IMR-90 (cell line): ENCODE results near the gene UPK3A. TPM values are rescaled to one million over a fixed set of nuclear protein-coding genes. Genes with fewer than 3 reads are reported as not detected.

Experiments used
- ATAC-seq: fragments of 200-7000 bp; cut with Tn5 transposase; 2 replicates; pipeline ENCODE4 v1.9.1; 2020; ENCODE audit warnings: low read depth, mild to moderate bottlenecking, moderate library complexity
- BruUV-seq: library from RNA; stranded (reverse); fragments of 400-500 nt; replicated peaks from 2 replicates; lab custom pipeline; 2021; lab: Mats Ljungman, UMichigan
- CTCF ChIA-PET: fragments of 300-600 bp; formaldehyde crosslinking; extraction: SDS; loops from one replicate; lab custom pipeline; 2021; ENCODE audit warnings: antibody characterized with exemption; lab: Yijun Ruan, JAX
- POLR2A ChIA-PET: fragments of 300-600 bp; sonication (Branson Sonifier 250); formaldehyde crosslinking; loops from one replicate; lab custom pipeline; 2022; ENCODE audit warnings: antibody characterized with exemption; ENCODE audit not compliant: unreplicated experiment; lab: Charles Lee
- DNase-seq: peaks from one replicate; pipeline ENCODE4 v3.0.0; 2013
- H2AFZ ChIP-seq: replicated peaks from 2 replicates; pipeline ENCODE3; 2013; ENCODE audit warnings: low read length, mild to moderate bottlenecking; ENCODE audit not compliant: poor library complexity
- H2AK5ac ChIP-seq: 2 replicates; pipeline ENCODE4 v1.6.1; 2013; ENCODE audit warnings: low read depth, low read length, inconsistent platforms
- H2AK9ac ChIP-seq: replicated peaks from 2 replicates; pipeline ENCODE3; 2013; ENCODE audit warnings: mild to moderate bottlenecking, low read depth, low read length, moderate library complexity; ENCODE audit not compliant: poor library complexity
- H2BK120ac ChIP-seq: 2 replicates; pipeline ENCODE4 v1.6.1; 2013; ENCODE audit warnings: low read depth, low read length, inconsistent platforms
- H2BK15ac ChIP-seq: 3 replicates; pipeline ENCODE4 v1.6.1; 2013; ENCODE audit warnings: low read depth, low read length, inconsistent platforms
- H2BK20ac ChIP-seq: 2 replicates; pipeline ENCODE4 v1.6.1; 2013; ENCODE audit warnings: low read depth, mild to moderate bottlenecking, inconsistent platforms, low read length, moderate library complexity
- H2BK5ac ChIP-seq: 2 replicates; pipeline ENCODE4 v1.6.1; 2013; ENCODE audit warnings: mild to moderate bottlenecking, low read depth, low read length, inconsistent platforms; ENCODE audit not compliant: poor library complexity, severe bottlenecking
- H3K14ac ChIP-seq: replicated peaks from 2 replicates; pipeline ENCODE4 v1.6.1; 2013; ENCODE audit warnings: low read depth, low read length, inconsistent platforms
- H3K18ac ChIP-seq: 2 replicates; pipeline ENCODE4 v1.6.1; 2013; ENCODE audit warnings: low read depth, low read length, control low read depth
- H3K23ac ChIP-seq: 2 replicates; pipeline ENCODE4 v1.6.1; 2013; ENCODE audit warnings: low read depth, low read length, inconsistent platforms
- H3K27ac ChIP-seq: 2 replicates; pipeline ENCODE4 v1.5.1; 2013; ENCODE audit warnings: mild to moderate bottlenecking, control low read depth, low read length; ENCODE audit not compliant: insufficient read depth
- H3K27me3 ChIP-seq: 2 replicates; pipeline ENCODE4 v1.6.1; 2013; ENCODE audit warnings: low read length; ENCODE audit not compliant: control insufficient read depth, insufficient read depth
- H3K36me3 ChIP-seq: 2 replicates; pipeline ENCODE4 v1.6.1; 2013; ENCODE audit warnings: low read length, mixed read lengths; ENCODE audit not compliant: control insufficient read depth, insufficient read depth
- H3K4ac ChIP-seq: 2 replicates; pipeline ENCODE4 v1.6.1; 2013; ENCODE audit warnings: low read depth, low read length, inconsistent platforms
- H3K4me1 ChIP-seq: 2 replicates; pipeline ENCODE4 v1.6.1; 2013; ENCODE audit warnings: low read length, mixed read lengths; ENCODE audit not compliant: control insufficient read depth, insufficient read depth
- H3K4me2 ChIP-seq: 2 replicates; pipeline ENCODE4 v1.6.1; 2013; ENCODE audit warnings: low read depth, mild to moderate bottlenecking, control low read depth, low read length, moderate library complexity
- H3K4me3 ChIP-seq: 2 replicates; pipeline ENCODE4 v1.5.1; 2013; ENCODE audit warnings: low read depth, mild to moderate bottlenecking, control low read depth, low read length, moderate library complexity; ENCODE audit not compliant: insufficient read depth
- H3K56ac ChIP-seq: 2 replicates; pipeline ENCODE4 v1.6.1; 2013; ENCODE audit warnings: low read length, inconsistent platforms; ENCODE audit not compliant: insufficient read depth; ENCODE audit errors: extremely low read depth
- H3K79me1 ChIP-seq, 2 experiments: 2 replicates each; pipeline ENCODE4 v1.6.1; 2013; ENCODE audit warnings: low read length in 2 of 2, inconsistent platforms in 1 of 2, low read depth in 1 of 2
- H3K9ac ChIP-seq: 2 replicates; pipeline ENCODE4 v1.6.1; 2013; ENCODE audit warnings: low read depth, low read length, control low read depth
- H3K9me1 ChIP-seq: 2 replicates; pipeline ENCODE4 v1.6.1; 2013; ENCODE audit warnings: low read length, inconsistent platforms; ENCODE audit not compliant: insufficient read depth
- H3K9me3 ChIP-seq: 2 replicates; pipeline ENCODE4 v1.6.1; 2013; ENCODE audit warnings: low read length; ENCODE audit not compliant: control insufficient read depth, insufficient read depth
- H4K20me1 ChIP-seq: 2 replicates; pipeline ENCODE4 v1.6.1; 2013; ENCODE audit warnings: low read length, inconsistent platforms; ENCODE audit not compliant: insufficient read depth
- H4K5ac ChIP-seq: 2 replicates; pipeline ENCODE4 v1.6.1; 2013; ENCODE audit warnings: mild to moderate bottlenecking, low read depth, low read length, control low read depth
- H4K8ac ChIP-seq, 2 experiments: 2 replicates each; pipeline ENCODE4 v1.6.1; 2013; ENCODE audit warnings: low read depth in 2 of 2, low read length in 2 of 2, control low read depth in 1 of 2, inconsistent platforms in 1 of 2
- H4K91ac ChIP-seq: 2 replicates; pipeline ENCODE4 v1.6.1; 2013; ENCODE audit warnings: low read depth, low read length, inconsistent platforms; ENCODE audit not compliant: insufficient read depth
- CHD1 ChIP-seq: IDR thresholded peaks from 2 replicates; pipeline ENCODE4 v1.6.1; 2012; ENCODE audit warnings: low read depth, low read length, improper control_type of control experiment
- POLR2A ChIP-seq: IDR thresholded peaks from 2 replicates; pipeline ENCODE4 v1.6.1; 2012; ENCODE audit warnings: mild to moderate bottlenecking, low read depth, low read length
- RCOR1 ChIP-seq: IDR thresholded peaks from 2 replicates; pipeline ENCODE4 v1.6.1; 2012; ENCODE audit warnings: mild to moderate bottlenecking, low read length, improper control_type of control experiment; ENCODE audit not compliant: insufficient replicate concordance
- WGBS, 2 experiments: methylation state at CpG; one replicate each; pipeline versions ENCODE4 v1.1.5 to v1.1.7; 2013; ENCODE audit warnings: missing lambda C conversion rate in 2 of 2; ENCODE audit not compliant: insufficient read length in 1 of 2; ENCODE audit errors: extremely low coverage in 2 of 2; 5-methylcytosine and 5-hydroxymethylcytosine counted together
- dilution Hi-C: fragments of 300-500 bp; cut with HindIII; formaldehyde crosslinking; loops from one replicate; pipeline ENCODE4 v1.14.3; 2018; ENCODE audit warnings: low sequenced_read_pairs; ENCODE audit not compliant: unreplicated experiment
- in situ Hi-C: fragments of 300-500 bp; cut with MboI; formaldehyde crosslinking; loops from 3 replicates; pipeline ENCODE4 v1.14.3; 2019; ENCODE audit warnings: low sequenced_read_pairs, inconsistent platforms, mixed read lengths
- intact Hi-C: fragments of 100-400 bp; cut with micrococcal nuclease; formaldehyde crosslinking; loops from 2 replicates; pipeline ENCODE4 v1.10.0; 2022
- polyA plus RNA-seq, 3 experiments: library from polyadenylated mRNA; depleted of rRNA; stranded (reverse); fragments of >200 nt; gene quantifications; 2 replicates each; pipeline ENCODE4 v1.2.3, GENCODE V29; 2012; ENCODE audit warnings: low replicate concordance in 1 of 3
- total RNA-seq: library from RNA; depleted of rRNA; stranded (reverse); fragments of >200 nt; gene quantifications from 2 replicates; pipeline ENCODE4 v1.2.3, GENCODE V29; 2012

Gene UPK3A
- total and polyA plus RNA-seq, 2 of the 4 experiments (the other 2 are of a cell fraction), result not detected

DNA sequence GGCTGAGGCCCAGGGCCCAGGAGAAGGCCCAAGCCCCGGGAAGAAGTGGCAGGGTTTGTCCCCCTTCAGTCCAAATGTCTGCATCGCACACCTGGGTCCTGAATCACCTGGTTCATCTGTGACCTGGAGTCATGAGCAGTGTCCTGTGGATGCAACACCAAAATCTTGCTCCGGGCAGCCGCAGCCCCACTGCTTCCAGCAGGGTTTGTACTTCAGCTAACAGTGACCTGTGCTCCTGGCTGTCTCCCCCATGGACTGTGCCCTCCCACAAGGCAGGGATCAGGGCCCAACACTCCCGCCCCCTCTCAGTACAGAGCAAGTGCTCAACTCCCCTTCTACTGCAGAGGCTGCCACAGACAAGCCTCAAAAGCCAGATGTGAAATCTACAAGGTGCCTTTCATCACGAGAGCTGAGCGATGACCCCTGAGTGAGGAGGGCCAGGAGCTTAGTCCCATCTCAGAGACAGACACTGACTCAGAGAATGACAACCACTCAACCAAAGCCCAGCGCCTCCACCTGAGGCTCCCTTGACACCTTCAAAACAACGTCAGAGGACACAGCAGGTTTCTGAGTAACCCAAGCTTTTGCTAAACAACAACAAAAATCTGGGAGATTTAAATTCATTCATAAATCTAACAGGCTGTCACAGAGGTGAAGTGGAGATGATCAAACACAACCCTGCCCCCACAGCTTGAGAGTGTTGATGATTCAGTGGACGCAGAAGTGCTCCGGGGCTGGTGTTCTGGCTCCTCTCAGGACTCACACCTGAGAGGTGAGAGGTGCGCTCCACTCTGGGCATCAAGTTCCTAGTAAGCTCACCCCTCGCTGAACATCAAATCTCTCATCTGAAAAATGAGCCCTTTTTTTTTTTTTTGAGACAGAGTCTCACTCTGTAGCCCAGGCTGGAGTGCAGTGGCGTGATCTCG, 47.4 kb upstream of the UPK3A start:
- H3K18ac ChIP-seq, result no peak overlapping the region
- no peak overlapping the region for H3K4me2 ChIP-seq
- H2BK20ac ChIP-seq, result no peak overlapping the region
- no peak overlapping the region for H3K27ac ChIP-seq
- H3K9ac ChIP-seq, result no peak overlapping the region
- H2BK5ac ChIP-seq, result no peak overlapping the region
- BruUV-seq, result no TSS peak
- no peaks in the 10 kb centered on the region for H3K27me3 ChIP-seq
- no peak overlapping the region for H3K56ac ChIP-seq
- H3K23ac ChIP-seq, result no peak overlapping the region
- H3K9me1 ChIP-seq, result peaks cover 8% of the 10 kb centered on the region; the same call in 1 of the 2 replicates
- H2AK5ac ChIP-seq, result no peak overlapping the region
- H2AFZ ChIP-seq, result no peak overlapping the region
- ChIA-PET POLR2A (no interaction called here), CTCF (interaction anchor here (0.6 kb wide), 2 partner anchors 186 to 874 kb away, joined by 3 to 4 read pairs; no protein-coding TSS in a partner anchor)
- peaks cover 6% of the 10 kb centered on the region; the same call in 1 of the 2 replicates for H3K36me3 ChIP-seq
- no peak for ATAC-seq
- intact Hi-C loops, result no loop called here
- H4K8ac ChIP-seq, result no peak overlapping the region
- H3K79me1 ChIP-seq, result peaks cover 24 to 60% of the 10 kb centered on the region in 2 experiments
- no peak overlapping the region for H2BK15ac ChIP-seq
- no peak overlapping the region for H2BK120ac ChIP-seq
- no peaks in the 10 kb centered on the region for H3K9me3 ChIP-seq
- no peak overlapping the region for H4K91ac ChIP-seq
- no peak overlapping the region for H3K14ac ChIP-seq
- 93% methylated on average over 3 of the region's 15 CpGs; no CpG with 5 or more reads in 1 of the 2 experiments for WGBS, 2 experiments
- no peak overlapping the region for H2AK9ac ChIP-seq
- peaks cover 67% of the 10 kb centered on the region for H4K20me1 ChIP-seq
- peaks cover 3% of the 10 kb centered on the region; the same call in 1 of the 2 replicates for H3K4me1 ChIP-seq
- H3K4me3 ChIP-seq, result no peak overlapping the region
- no peak overlapping the region for H4K5ac ChIP-seq
- no peak for DNase-seq
- no peak for TF ChIP-seq CHD1
- TF ChIP-seq POLR2A, result no peak
- no peak for TF ChIP-seq RCOR1
- dilution Hi-C loops, result no loop called here
- no peak overlapping the region for H3K4ac ChIP-seq
- in situ Hi-C loops, result no loop called here
